Measurements from ENCODE around the gene ETV3. TPM values are rescaled to one million over a fixed set of nuclear protein-coding genes. Genes with fewer than 3 reads are reported as not detected.

ETV3 gene
- total and polyA plus RNA-seq, 12 donors = 3.7 to 27.5 (median 20.1) TPM

GRCh38 chr1:157119448-157119847 lies 18.7 kb downstream of the ETV3 start:
- intact Hi-C loops (cut with DNase I) = no loop called here
- TF ChIP-seq CTCF (IDR thresholded peaks at IDR 0.05) = no peak
- peak in 5 of 8 donors; percentile 40 to 89 (median 55) for ATAC-seq
- no peak for DNase-seq
- Histone ChIP-seq H3K27ac (no peak overlapping the region), H3K36me3 (peaks cover 0 to 35% (median 9%) of the 10 kb centered on the region in 9 donors), H3K4me3 (no peak overlapping the region), H3K4me1 (peaks cover 0 to 9% (median 0%) of the 10 kb centered on the region in 9 donors), H3K27me3 (peaks cover 0 to 5% (median 0%) of the 10 kb centered on the region in 7 donors), H3K9me3 (no peaks in the 10 kb centered on the region)
- 81 to 91% methylated on average over 2 of the region's 2 CpGs for WGBS, 2 donors

- DNase-seq (no peak), ATAC-seq (peak in 1 of 8 donors; percentile 22)
- Histone ChIP-seq H3K9me3 (no peaks in the 10 kb centered on the region), H3K4me3 (no peak overlapping the region), H3K27ac (no peak overlapping the region), H3K36me3 (peaks cover 0 to 31% (median 6%) of the 10 kb centered on the region in 9 donors), H3K27me3 (peaks cover 0 to 9% (median 4%) of the 10 kb centered on the region in 7 donors), H3K4me1 (peaks cover 0 to 6% (median 0%) of the 10 kb centered on the region in 9 donors)
- no peak for TF ChIP-seq CTCF (IDR thresholded peaks at IDR 0.05)
- WGBS, 2 donors = 92 to 95% methylated on average over 9 of the region's 9 CpGs
- intact Hi-C loops (cut with DNase I) = no loop called here
These were observed 19.2 kb downstream of the ETV3 start for GRCh38 chr1:157119008-157119407.

GRCh38 chr1:157117527-157118057 lies 20.6 kb downstream of the ETV3 start:
- Histone ChIP-seq H3K36me3 (peaks cover 0 to 16% (median 0%) of the 10 kb centered on the region in 9 donors), H3K4me1 (peaks cover 0 to 12% (median 0%) of the 10 kb centered on the region in 9 donors), H3K27ac (no peak overlapping the region), H3K27me3 (peaks cover 0 to 24% (median 16%) of the 10 kb centered on the region in 7 donors), H3K9me3 (no peaks in the 10 kb centered on the region), H3K4me3 (no peak overlapping the region)
- no peak for DNase-seq
- intact Hi-C loops (cut with DNase I) = no loop called here
- TF ChIP-seq CTCF (IDR thresholded peaks at IDR 0.05) = no peak
- ATAC-seq = no peak
- 53 to 54% methylated on average over 4 of the region's 4 CpGs for WGBS, 2 donors

GRCh38 chr1:157116737-157117103 lies 21.5 kb downstream of the ETV3 start:
- ATAC-seq = no peak
- TF ChIP-seq CTCF (IDR thresholded peaks at IDR 0.05) = no peak
- Histone ChIP-seq H3K4me3 (no peak overlapping the region), H3K9me3 (no peaks in the 10 kb centered on the region), H3K36me3 (peaks cover 0 to 8% (median 0%) of the 10 kb centered on the region in 9 donors), H3K4me1 (peaks cover 0 to 14% (median 0%) of the 10 kb centered on the region in 9 donors), H3K27me3 (peaks cover 0 to 31% (median 20%) of the 10 kb centered on the region in 7 donors), H3K27ac (no peak overlapping the region)
- DNase-seq = no peak
- intact Hi-C loops (cut with DNase I) = no loop called here

All from heart right ventricle (tissue), 16 donors.